ENCODE measurements around the gene MED12L. TPM values are rescaled to one million over a fixed set of nuclear protein-coding genes. Genes with fewer than 3 reads are reported as not detected.

The MED12L gene
- total and polyA plus RNA-seq, 7 donors, result 0.16 to 0.71 (median 0.28) TPM; not detected in 2

DNA sequence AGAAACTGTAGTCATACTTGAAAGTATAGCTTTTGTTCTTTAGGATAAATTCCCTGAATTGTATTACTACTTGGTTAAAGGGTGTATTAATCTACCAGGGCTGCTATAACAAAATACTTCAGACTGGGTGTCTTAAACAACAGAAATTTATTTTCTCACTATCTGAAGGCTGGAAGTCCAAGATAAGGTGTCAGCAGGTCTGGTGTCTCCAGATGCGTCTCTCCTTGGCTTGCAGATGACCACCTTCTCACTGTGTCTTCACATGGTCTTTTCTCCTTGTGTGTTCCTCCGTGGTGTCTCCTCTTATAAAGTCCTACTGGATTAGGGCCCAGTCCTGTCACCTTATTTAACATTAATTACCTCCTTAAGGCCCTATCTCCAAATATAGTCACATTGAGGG lies 33.7 kb downstream of the MED12L start:
- no peak for DNase-seq
- no peaks in the 10 kb centered on the region for H3K27me3 ChIP-seq
- intact Hi-C loops (cut with DNase I), result no loop called here
- TF ChIP-seq EP300 (IDR thresholded peaks at IDR 0.05) (no peak), CTCF (IDR thresholded peaks at IDR 0.05) (no peak)
- no peak overlapping the region for H3K27ac ChIP-seq
- no peaks in the 10 kb centered on the region for H3K4me1 ChIP-seq
- H3K36me3 ChIP-seq, result no peaks in the 10 kb centered on the region
- WGBS, 2 donors, result 82 to 91% methylated on average over 2 of the region's 2 CpGs
- no peak overlapping the region for H3K4me3 ChIP-seq
- no peaks in the 10 kb centered on the region for H3K9me3 ChIP-seq

DNA sequence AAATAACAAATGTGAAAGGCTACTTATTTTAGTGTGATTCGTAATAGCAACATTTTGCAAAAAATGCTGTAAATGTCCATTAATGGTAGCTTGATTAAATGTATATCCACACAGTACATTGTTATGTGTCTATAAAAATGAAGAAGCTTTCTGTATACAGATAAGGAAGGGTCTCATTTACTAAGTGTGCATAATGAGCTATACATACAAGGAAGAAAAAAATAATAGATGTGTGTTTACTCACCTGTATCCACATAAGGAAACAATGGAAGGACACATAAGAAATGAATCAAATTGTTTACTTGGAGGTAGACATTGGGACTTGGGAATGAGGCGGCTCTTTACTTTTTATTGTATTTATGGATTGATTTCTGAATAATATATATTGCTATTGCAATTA lies 34.9 kb downstream of the MED12L start:
- 61 to 88% methylated on average over 2 of the region's 2 CpGs for WGBS, 2 donors
- TF ChIP-seq EP300 (IDR thresholded peaks at IDR 0.05) (no peak), POLR2A (IDR thresholded peaks at IDR 0.05) (no peak), POLR2AphosphoS5 (IDR thresholded peaks at IDR 0.05) (no peak), CTCF (IDR thresholded peaks at IDR 0.05) (no peak)
- H3K27ac ChIP-seq, result no peak overlapping the region
- no peaks in the 10 kb centered on the region for H3K36me3 ChIP-seq
- intact Hi-C loops (cut with DNase I), result no loop called here
- no peaks in the 10 kb centered on the region for H3K4me1 ChIP-seq
- no peak for DNase-seq
- no peaks in the 10 kb centered on the region for H3K27me3 ChIP-seq
- no peaks in the 10 kb centered on the region for H3K9me3 ChIP-seq
- H3K4me3 ChIP-seq, result no peak overlapping the region

DNA sequence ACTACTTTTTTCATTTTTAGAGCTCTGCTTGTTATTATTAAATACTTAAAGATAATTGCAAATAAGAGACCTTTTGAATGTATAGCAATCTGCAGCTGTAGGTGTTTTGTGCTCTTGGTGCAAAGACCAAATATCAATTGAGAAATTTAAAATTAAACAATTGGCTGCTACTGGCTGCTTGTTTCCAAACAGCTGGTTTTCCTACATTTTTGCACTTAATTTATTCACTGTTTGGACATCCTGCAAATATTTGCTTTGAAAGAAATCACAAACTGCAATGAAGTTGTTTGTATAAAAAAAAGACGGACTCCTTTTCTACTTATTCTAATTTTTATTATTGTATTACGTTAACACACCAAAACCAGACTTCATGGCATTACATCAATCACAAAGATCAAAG lies 35.6 kb downstream of the MED12L start:
- 84 to 88% methylated on average over 2 of the region's 2 CpGs for WGBS, 2 donors

DNA sequence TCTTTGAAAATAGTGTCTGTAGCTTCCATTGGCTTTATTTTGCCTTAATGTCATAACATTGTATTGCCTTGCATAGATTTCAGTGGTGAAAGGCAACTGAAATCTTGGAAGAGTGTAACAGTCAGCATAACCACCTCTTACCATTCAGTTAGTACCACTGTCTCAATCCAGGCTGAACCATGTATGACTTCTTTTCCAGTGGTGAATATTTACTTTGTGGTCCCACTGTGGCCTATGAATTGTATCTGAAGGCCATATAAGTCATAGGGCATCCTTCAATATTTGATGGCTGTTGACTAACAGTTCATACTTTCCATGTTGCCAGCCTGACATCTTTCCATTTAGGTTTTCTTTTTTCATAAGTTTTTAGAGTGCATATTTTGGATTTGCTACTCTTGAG lies 38.4 kb downstream of the MED12L start:
- Histone ChIP-seq H3K9me3 (no peaks in the 10 kb centered on the region), H3K27ac (no peak overlapping the region), H3K27me3 (no peaks in the 10 kb centered on the region), H3K4me1 (no peaks in the 10 kb centered on the region), H3K36me3 (no peaks in the 10 kb centered on the region), H3K4me3 (no peak overlapping the region)
- no peak for DNase-seq
- TF ChIP-seq EP300 (IDR thresholded peaks at IDR 0.05) (no peak), POLR2AphosphoS5 (IDR thresholded peaks at IDR 0.05) (no peak)
- intact Hi-C loops (cut with DNase I), result no loop called here

More for the DNA sequence above, 35.6 kb downstream of the MED12L start:
- H3K4me1 ChIP-seq, result no peaks in the 10 kb centered on the region
- TF ChIP-seq POLR2A (IDR thresholded peaks at IDR 0.05) (no peak), POLR2AphosphoS5 (IDR thresholded peaks at IDR 0.05) (no peak), CTCF (IDR thresholded peaks at IDR 0.05) (no peak)
- H3K4me3 ChIP-seq, result no peak overlapping the region
- H3K27me3 ChIP-seq, result no peaks in the 10 kb centered on the region
- H3K27ac ChIP-seq, result no peak overlapping the region
- no peaks in the 10 kb centered on the region for H3K9me3 ChIP-seq
- DNase-seq, result no peak
- intact Hi-C loops (cut with DNase I), result no loop called here
- H3K36me3 ChIP-seq, result no peaks in the 10 kb centered on the region

- Histone ChIP-seq H3K4me1 (no peaks in the 10 kb centered on the region), H3K4me3 (no peak overlapping the region), H3K36me3 (no peaks in the 10 kb centered on the region), H3K27ac (no peak overlapping the region), H3K9me3 (no peaks in the 10 kb centered on the region), H3K27me3 (no peaks in the 10 kb centered on the region)
- intact Hi-C loops (cut with DNase I), result no loop called here
- no peak for DNase-seq
- WGBS, 2 donors, result 89 to 94% methylated on average over 4 of the region's 4 CpGs
- no peak for TF ChIP-seq CTCF (IDR thresholded peaks at IDR 0.05)
- TF ChIP-seq POLR2A (IDR thresholded peaks at IDR 0.05), result no peak
- TF ChIP-seq POLR2AphosphoS5 (IDR thresholded peaks at IDR 0.05), result no peak
- no peak for TF ChIP-seq EP300 (IDR thresholded peaks at IDR 0.05)
Measured at GRCh38 chr3:151124476-151124875, 39.0 kb downstream of the MED12L start.
